Stimulated activated memory B cell treated with anti-CD40 and anti-IgM and Interleukin-4, amounts not matched to agents 10 μg/mL and 1 μg/mL and 100 μg/mL, for 72 hours (primary cell): ENCODE measurements around the gene FBN3.

ENCODE experiments used
- ATAC-seq: fragments of 150-1000 bp; cut with Tn5 transposase; 2 replicates; pipeline ENCODE4 v1.10.0; 2021
- H3K27ac Mint-ChIP-seq: one replicate; pipeline ENCODE4 v1.8.0; 2022; ENCODE audit warnings: mild to moderate bottlenecking, mixed read lengths
- H3K27me3 Mint-ChIP-seq: one replicate; pipeline ENCODE4 v1.8.0; 2022; ENCODE audit warnings: mixed read lengths
- H3K36me3 Mint-ChIP-seq: one replicate; pipeline ENCODE4 v1.8.0; 2022; ENCODE audit warnings: mixed read lengths
- H3K4me1 Mint-ChIP-seq: one replicate; pipeline ENCODE4 v1.8.0; 2022; ENCODE audit warnings: mixed read lengths
- H3K4me3 Mint-ChIP-seq: one replicate; pipeline ENCODE4 v1.8.0; 2022; ENCODE audit warnings: mild to moderate bottlenecking, moderate library complexity, mixed read lengths
- H3K9me3 Mint-ChIP-seq: one replicate; pipeline ENCODE4 v1.8.0; 2022; ENCODE audit warnings: mixed read lengths

The FBN3 gene

DNA sequence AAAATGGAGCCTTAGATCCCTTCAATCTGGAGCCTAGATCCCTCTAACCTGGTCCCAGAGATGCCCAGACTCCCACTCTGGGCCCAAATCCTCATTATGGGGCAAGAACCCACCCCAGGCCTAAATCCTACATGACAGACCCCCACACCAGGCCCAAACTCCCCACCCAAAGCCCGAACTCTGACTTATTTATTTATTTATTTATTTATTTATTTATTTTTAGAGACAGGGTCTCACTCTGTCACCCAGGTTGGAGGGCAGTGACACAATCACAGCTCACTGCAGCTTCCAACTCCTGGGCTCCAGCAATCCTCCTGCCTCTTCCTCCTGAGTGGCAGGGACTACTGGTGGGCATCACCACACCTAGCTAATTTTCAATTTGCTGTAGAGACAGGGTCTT lies 12.0 kb downstream of the FBN3 start:
- Mint-ChIP-seq H3K4me1 (no peaks in the 10 kb centered on the region), H3K4me3 (no peak overlapping the region), H3K9me3 (no peaks in the 10 kb centered on the region)

DNA sequence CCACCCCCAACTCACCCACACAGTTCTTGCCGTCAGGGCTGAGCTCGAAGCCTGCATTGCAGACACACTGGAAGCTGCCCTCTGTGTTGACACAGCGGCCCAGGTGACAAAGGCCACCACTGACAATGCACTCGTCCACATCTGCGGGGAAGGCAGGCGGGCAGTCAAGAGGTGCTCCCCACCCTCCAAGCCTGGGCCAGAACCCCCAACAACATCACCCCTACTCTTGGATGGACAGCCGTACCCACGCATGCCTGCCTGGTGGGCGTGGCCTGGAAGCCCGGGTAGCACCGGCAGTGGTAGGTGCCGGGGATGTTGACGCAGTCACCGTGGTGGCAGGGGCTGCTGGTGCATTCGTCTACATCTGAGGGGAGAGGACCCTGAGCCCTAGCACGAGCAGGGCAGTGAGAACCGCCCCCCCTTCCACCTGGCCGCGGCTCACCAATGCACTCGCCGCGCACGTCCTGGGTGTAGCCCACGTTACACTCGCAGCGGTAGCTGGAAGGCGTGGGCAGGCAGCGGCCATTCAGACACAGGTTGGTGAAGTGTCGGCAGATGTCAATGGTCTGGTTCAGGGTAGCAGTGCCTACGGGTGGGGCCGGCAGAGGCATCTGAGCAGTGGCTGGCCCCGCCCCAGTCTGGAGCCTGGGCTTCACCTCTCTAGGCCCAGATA lies 13.3 kb downstream of the FBN3 start:
- ATAC-seq, result no peak
- Mint-ChIP-seq H3K9me3 (no peaks in the 10 kb centered on the region), H3K36me3 (no peaks in the 10 kb centered on the region), H3K4me3 (no peak overlapping the region), H3K27ac (no peak overlapping the region), H3K4me1 (no peaks in the 10 kb centered on the region), H3K27me3 (peaks cover 29% of the 10 kb centered on the region)

More for the DNA sequence above, 12.0 kb downstream of the FBN3 start:
- no peak for ATAC-seq
- Mint-ChIP-seq H3K36me3 (no peaks in the 10 kb centered on the region), H3K27me3 (peaks cover 29% of the 10 kb centered on the region), H3K27ac (no peak overlapping the region)

DNA sequence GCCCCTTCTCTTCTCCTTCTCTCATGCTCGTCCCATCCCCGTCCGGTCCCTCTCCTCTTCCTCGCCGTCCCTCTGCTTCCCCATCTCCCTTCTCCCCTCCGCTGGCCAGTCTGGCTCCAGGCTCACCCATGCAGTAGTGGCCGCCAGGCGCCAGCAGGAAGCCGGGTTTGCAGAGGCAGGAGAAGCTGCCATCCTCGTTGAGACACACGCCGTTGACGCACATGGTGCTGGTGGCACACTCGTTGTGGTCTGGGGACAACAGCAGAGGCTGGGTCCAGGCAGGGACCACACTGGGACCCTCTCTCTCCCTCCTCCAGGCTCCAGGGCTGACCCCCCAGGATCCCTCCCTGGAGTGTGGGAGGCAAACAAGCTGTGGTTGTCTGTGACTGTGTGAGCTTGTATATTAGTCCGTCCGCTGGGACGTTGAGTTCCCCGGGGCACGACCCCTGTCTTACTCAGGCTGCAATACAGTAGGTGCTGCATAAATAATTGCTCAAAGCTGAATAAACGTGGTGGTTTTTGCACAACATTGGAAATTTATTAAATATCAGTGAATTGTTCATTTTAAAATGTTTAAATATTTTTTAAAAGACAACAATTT lies 16.4 kb downstream of the FBN3 start:
- H3K4me1 Mint-ChIP-seq, result no peaks in the 10 kb centered on the region
- H3K27me3 Mint-ChIP-seq, result peaks cover 44% of the 10 kb centered on the region
- H3K9me3 Mint-ChIP-seq, result no peaks in the 10 kb centered on the region
- no peak for ATAC-seq
- H3K27ac Mint-ChIP-seq, result no peak overlapping the region
- H3K4me3 Mint-ChIP-seq, result no peak overlapping the region
- H3K36me3 Mint-ChIP-seq, result no peaks in the 10 kb centered on the region

DNA sequence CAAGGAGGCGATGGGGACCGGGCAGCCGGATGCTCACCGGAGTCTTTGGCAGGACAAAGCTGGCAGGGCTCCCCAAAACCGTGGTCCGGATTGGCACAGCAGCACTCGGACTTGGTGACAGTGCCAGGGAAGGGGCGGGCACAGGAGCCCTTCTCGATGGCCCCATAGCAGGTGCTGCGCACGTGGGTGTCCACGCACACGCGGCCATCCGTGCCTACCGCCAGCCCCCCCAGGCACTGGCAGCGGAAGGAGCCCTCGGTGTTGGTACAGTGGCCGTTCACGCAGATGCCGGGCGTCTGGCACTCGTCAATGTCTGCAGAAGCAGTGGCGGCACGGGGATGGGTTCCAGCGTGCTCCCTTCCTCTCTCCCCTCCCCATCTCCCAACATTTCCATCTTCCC lies 17.9 kb downstream of the FBN3 start:
- no peak overlapping the region for H3K4me3 Mint-ChIP-seq
- H3K4me1 Mint-ChIP-seq, result no peaks in the 10 kb centered on the region
- no peaks in the 10 kb centered on the region for H3K36me3 Mint-ChIP-seq
- H3K27ac Mint-ChIP-seq, result no peak overlapping the region
- no peaks in the 10 kb centered on the region for H3K9me3 Mint-ChIP-seq
- peaks cover 47% of the 10 kb centered on the region for H3K27me3 Mint-ChIP-seq
- ATAC-seq, result no peak

DNA sequence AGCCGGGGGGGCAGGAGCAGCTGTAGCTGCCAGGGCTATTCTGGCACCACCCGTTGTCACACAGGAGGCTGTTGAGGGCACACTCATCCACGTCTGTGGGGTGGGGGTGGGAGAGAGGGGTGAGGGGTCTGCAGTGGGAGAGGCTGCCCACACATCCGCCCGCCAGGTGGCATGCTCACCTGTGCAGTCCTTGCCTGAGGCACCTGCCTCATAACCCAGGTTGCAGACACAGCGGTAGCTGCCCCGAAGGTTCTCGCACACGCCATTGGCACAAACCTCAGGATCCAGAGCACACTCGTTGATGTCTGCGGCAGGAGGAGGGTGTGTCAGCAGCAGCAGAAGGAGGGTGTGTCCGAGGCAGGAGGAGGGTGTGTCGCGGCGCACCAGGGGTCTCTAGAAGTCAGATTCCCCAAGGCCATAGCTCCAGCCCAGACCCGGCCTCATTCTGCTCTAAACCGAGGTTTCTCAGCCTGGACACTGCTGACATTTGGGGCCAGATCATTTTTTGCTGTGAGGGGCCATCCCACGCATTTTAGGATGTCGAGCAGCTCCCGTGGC lies 20.3 kb downstream of the FBN3 start:
- Mint-ChIP-seq H3K27ac (no peak overlapping the region), H3K27me3 (peaks cover 64% of the 10 kb centered on the region), H3K9me3 (no peaks in the 10 kb centered on the region), H3K4me1 (no peaks in the 10 kb centered on the region), H3K36me3 (no peaks in the 10 kb centered on the region), H3K4me3 (no peak overlapping the region)
- no peak for ATAC-seq

DNA sequence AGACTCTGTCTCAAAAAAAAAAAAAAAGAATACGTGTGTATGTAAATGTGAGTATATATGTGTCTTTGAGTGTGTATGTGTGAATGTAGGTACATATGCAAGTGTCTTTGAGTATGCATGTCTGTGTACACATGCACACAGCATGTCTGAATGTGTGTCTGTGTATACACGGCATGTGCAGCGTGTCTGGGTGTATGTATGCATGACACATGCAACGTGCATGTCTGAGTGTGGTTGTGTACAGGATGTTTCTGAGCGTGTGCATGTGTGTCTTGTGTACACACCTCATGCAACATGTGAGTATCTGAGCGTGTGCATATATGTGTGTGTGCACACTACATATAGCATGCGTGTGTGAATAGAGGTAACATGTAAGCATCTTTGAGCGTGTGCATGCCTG lies 20.8 kb downstream of the FBN3 start:
- Mint-ChIP-seq H3K9me3 (no peaks in the 10 kb centered on the region), H3K4me1 (no peaks in the 10 kb centered on the region), H3K36me3 (no peaks in the 10 kb centered on the region), H3K4me3 (no peak overlapping the region), H3K27ac (no peak overlapping the region), H3K27me3 (peaks cover 70% of the 10 kb centered on the region)
- ATAC-seq, result no peak

DNA sequence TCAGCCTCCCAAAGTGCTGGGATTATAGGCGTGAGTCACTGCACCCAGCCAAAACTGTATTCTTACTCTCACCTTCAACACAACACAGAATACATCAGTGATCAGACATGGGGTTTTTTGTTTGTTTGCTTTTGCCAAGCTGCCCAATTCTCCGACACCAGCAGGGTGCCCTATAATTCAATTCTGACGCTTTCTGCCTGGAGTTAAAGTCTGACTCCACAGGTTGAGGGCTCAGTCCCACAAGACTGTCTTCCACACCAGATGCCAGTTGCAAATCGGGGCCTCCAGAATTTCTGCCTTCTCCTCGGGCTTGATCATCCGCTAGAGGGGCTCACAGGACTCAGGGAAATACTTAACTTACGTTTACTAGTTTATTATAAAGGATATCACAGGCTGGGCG lies 22.1 kb downstream of the FBN3 start:
- ATAC-seq, result no peak

DNA sequence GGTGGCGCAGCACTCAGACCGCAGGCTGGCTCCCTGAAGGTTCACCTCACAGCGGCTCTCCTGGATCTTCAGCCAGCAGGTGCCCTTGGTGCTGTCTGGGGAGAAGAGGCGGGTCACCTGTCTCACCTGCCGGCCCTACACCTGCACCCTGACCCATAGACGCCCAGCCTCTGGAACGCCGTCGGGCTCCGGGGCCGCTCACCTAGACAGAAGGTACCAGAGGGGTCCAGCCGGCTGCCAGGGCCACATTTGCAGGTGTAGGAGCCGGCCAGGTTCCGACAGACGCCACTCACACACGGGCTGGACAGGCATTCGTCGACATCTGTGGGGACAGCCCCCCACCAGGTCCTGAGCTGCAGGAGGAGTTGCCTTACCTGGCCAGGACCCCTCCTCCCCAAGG lies 22.9 kb downstream of the FBN3 start:
- Mint-ChIP-seq H3K4me3 (no peak overlapping the region), H3K36me3 (no peaks in the 10 kb centered on the region), H3K27ac (no peak overlapping the region), H3K4me1 (no peaks in the 10 kb centered on the region), H3K9me3 (no peaks in the 10 kb centered on the region), H3K27me3 (peaks cover 56% of the 10 kb centered on the region)
- no peak for ATAC-seq

More for the DNA sequence above, 22.1 kb downstream of the FBN3 start:
- Mint-ChIP-seq H3K27me3 (peaks cover 64% of the 10 kb centered on the region), H3K9me3 (no peaks in the 10 kb centered on the region), H3K4me1 (no peaks in the 10 kb centered on the region), H3K4me3 (no peak overlapping the region), H3K27ac (no peak overlapping the region), H3K36me3 (no peaks in the 10 kb centered on the region)

DNA sequence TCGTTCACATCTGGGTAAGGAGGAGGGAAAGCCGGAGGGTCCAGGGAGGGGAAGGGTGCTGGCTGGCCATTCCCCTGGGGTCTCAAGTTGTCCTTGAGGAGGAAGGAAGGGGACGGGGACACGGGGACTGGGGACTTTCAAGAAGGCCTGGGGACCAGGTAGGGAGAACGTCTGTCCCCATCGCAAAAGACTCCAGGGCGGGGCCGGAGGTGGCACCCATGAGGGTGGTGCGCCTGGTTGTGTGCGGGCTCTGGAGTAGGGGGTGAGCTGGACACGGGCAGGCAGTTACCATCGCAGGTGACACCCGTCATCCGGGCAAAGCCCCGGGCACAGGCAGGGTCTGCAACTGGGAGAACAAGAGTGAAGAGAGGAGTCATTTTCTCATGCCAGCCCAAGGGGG lies 23.4 kb downstream of the FBN3 start:
- Mint-ChIP-seq H3K36me3 (no peaks in the 10 kb centered on the region), H3K4me1 (no peaks in the 10 kb centered on the region), H3K4me3 (no peak overlapping the region), H3K9me3 (no peaks in the 10 kb centered on the region), H3K27ac (no peak overlapping the region), H3K27me3 (peaks cover 51% of the 10 kb centered on the region)
- no peak for ATAC-seq

DNA sequence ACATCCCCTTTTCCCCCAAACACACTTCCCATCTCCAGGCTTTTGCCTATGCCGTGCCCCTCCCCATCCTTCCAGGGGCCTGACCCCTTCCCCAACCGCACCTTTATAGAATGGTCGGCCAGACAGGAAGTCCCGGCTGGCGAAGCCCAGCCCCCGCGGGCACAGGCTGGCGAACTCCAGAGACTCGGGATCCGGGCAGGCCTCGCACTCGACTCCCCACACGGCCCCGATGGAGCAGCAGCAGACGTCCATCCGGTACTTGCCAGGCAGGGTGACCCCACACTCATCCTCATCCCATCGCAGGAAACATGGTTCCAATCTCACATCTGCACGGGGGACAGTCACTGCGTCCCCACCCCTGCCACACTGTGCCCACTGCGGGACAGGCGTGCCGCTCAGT lies 25.7 kb downstream of the FBN3 start:
- ATAC-seq, result peak; percentile 32
- no peaks in the 10 kb centered on the region for H3K4me1 Mint-ChIP-seq
- no peaks in the 10 kb centered on the region for H3K9me3 Mint-ChIP-seq
- H3K27ac Mint-ChIP-seq, result no peak overlapping the region
- H3K27me3 Mint-ChIP-seq, result peaks cover 38% of the 10 kb centered on the region
- H3K36me3 Mint-ChIP-seq, result no peaks in the 10 kb centered on the region
- H3K4me3 Mint-ChIP-seq, result no peak overlapping the region

DNA sequence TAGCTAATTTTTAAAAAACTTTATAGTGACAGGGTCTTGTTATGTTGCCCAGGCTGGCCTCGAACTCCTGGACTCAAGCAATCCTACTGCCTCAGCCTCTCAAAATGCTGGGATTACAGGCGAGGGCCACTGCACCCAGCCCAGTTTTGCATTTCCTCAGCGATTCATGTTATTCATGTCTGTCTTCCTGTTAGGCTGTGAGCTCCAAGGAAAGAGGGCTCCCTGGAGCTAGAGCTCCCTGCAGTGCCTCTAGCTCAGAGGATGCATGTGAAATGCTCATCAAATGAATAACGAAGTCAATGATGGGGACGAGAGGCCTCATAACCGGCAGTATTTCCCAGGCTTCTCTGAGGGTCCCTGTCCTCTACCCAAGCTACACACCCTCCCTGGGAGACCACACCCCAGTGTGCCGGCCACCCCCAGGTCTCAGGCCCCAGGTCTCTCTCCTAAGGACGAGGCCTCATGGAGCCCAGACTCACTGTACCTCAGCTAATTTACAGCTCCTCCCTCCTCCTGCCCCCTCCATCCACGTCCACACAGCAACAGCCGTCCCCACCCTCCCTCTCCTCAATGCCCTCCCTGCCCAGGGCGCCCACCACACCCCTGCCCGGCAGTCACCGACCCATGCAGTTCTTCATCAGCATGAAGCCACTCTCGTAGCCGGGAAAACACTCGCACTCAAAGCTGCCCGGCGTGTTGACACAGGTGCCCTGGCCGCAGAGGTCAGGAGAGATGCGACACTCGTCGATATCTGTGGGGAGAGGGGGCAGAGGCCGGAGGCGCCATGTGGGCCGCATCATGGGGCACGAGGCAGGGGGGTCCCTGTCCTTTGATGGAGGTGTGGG lies 28.5 kb downstream of the FBN3 start:
- ATAC-seq, result no peak
- Mint-ChIP-seq H3K9me3 (no peaks in the 10 kb centered on the region), H3K4me1 (no peaks in the 10 kb centered on the region), H3K27ac (no peak overlapping the region), H3K36me3 (no peaks in the 10 kb centered on the region), H3K4me3 (no peak overlapping the region), H3K27me3 (peaks cover 21% of the 10 kb centered on the region)

DNA sequence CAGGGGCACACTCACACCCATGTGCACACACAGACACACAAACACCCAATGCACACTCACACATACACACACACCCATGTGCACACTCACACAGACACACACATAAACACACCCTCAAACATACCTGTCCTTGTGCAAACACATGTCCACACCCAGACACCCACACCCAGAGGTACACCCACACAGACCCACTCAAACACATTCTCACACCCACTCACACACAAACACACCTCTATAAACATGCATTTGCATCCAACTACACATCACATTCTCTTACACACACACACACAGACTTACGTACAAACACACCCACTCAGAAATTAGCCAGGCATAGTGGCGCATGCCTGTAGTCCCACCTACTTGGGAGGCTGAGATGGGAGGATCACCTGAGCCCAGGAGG lies 31.4 kb downstream of the FBN3 start:
- Mint-ChIP-seq H3K4me3 (no peak overlapping the region), H3K36me3 (no peaks in the 10 kb centered on the region), H3K4me1 (no peaks in the 10 kb centered on the region), H3K9me3 (no peaks in the 10 kb centered on the region), H3K27me3 (no peaks in the 10 kb centered on the region), H3K27ac (no peak overlapping the region)
- no peak for ATAC-seq

DNA sequence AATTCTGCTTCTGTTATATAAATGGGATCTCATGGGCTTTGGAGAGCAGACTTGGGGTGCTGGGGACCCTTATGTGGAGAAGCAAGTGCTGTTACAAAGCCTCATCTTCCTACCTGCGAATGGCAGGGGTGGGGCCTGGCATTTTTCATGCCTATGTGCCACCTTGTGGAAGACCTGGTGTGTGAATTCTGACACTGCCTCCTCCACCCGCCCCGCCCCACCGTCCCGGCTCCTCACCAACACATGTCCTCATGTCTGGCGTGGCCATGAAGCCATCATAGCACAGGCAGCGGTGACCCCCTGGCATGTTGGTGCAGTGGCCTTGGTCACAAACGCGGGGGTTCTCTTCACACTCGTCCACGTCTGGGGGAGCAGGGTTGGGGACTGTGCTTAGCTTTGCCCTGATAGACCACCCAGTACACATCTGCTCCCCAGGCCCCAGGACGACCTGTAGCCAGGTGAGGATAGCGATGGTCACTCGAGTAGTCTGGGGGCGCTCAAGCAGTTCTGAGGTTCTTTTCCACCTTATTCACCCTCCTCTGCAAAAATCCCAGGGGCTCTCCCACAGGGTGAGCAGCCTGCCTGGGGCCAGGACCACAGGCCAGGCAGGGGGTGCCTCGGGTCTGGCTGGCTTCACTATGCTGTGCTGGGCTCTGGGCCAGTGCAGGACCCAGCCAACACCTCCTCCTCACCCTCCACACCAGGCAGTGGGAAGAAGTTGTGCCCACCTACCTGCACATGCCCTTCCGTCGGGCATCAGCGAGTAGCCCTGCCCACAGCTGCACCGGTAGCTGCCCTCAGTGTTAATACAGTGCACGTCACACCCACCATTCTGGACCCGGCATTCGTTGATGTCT lies 32.7 kb downstream of the FBN3 start:
- ATAC-seq, result peak; percentile 40
- H3K36me3 Mint-ChIP-seq, result no peaks in the 10 kb centered on the region
- no peak overlapping the region for H3K4me3 Mint-ChIP-seq
- no peaks in the 10 kb centered on the region for H3K9me3 Mint-ChIP-seq
- no peaks in the 10 kb centered on the region for H3K27me3 Mint-ChIP-seq
- no peaks in the 10 kb centered on the region for H3K4me1 Mint-ChIP-seq
- no peak overlapping the region for H3K27ac Mint-ChIP-seq

DNA sequence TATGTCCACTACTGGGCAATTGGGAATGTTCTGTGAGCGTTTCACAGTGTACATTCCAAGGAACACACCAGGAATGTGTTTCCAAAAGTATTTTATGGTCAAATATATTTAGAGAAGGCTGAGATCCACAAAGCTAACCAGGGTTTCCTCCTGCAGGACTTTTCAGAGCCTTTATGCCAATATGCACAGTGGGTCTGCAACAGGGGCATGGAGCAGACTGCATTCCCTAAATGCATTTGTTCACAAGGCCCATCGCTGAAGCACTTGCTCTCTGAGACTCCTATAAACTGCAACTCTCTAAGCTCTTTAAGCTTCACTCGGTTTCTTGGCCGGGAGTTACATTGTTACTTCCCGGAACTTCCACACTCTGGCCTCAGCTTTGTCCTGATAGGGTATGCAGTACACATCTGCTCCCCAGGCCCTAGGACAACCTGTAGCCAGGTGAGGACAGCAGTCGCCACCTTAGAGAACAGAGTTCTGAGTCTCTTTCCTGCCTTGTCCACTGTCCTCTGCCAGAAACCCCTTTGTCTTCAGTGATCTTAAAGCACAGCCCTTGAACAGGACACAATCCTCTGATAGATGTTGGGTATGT lies 33.5 kb downstream of the FBN3 start:
- no peaks in the 10 kb centered on the region for H3K4me1 Mint-ChIP-seq
- no peaks in the 10 kb centered on the region for H3K36me3 Mint-ChIP-seq
- H3K9me3 Mint-ChIP-seq, result no peaks in the 10 kb centered on the region
- H3K27me3 Mint-ChIP-seq, result no peaks in the 10 kb centered on the region
- ATAC-seq, result no peak
- no peak overlapping the region for H3K27ac Mint-ChIP-seq
- H3K4me3 Mint-ChIP-seq, result no peak overlapping the region
